CD4-positive, alpha-beta memory T cell (primary cell): Measurements from ENCODE around the gene HDAC5. TPM values are rescaled to one million over a fixed set of nuclear protein-coding genes. Genes with fewer than 3 reads are reported as not detected.
"Not testable (repeated sequence)": the region's sequence is repeated elsewhere in the genome, so short reads cannot be mapped to it uniquely, and the experiment has no call there.

Experiments used
- CTCF ChIA-PET: fragments of 350-600 bp; sonication (Branson Sonifier 250); formaldehyde crosslinking; loops from one replicate; lab custom pipeline; 2021; ENCODE audit warnings: inconsistent platforms; ENCODE audit not compliant: partially characterized antibody; lab: Charles Lee
- POLR2A ChIA-PET: fragments of 350-600 bp; sonication (Branson Sonifier 250); formaldehyde crosslinking; loops from one replicate; lab custom pipeline; 2021; ENCODE audit not compliant: partially characterized antibody; lab: Charles Lee
- DNase-seq, 5 donors: peaks; one replicate each; pipeline versions ENCODE4 v3.0.0 to v3.0.0-alpha.2; 2020 to 2022; ENCODE audit warnings: mixed read lengths in 1 of 5
- H3K27ac ChIP-seq: one replicate; pipeline ENCODE4 v1.7.0; 2013; ENCODE audit warnings: low read depth, low read length
- H3K27me3 ChIP-seq: 2 replicates; pipeline ENCODE4 v1.7.0; 2013; ENCODE audit warnings: mild to moderate bottlenecking, low read length, moderate library complexity; ENCODE audit not compliant: insufficient read depth
- H3K36me3 ChIP-seq: 2 replicates; pipeline ENCODE4 v1.7.0; 2013; ENCODE audit warnings: mild to moderate bottlenecking, low read length, moderate library complexity; ENCODE audit not compliant: insufficient read depth
- H3K4me1 ChIP-seq: 2 replicates; pipeline ENCODE4 v1.7.0; 2013; ENCODE audit warnings: mild to moderate bottlenecking, low read length, moderate library complexity; ENCODE audit not compliant: insufficient read depth
- H3K4me3 ChIP-seq, 2 donors: one replicate each; pipeline ENCODE4 v1.7.0; 2013; ENCODE audit warnings: low read length in 2 of 2, mild to moderate bottlenecking in 1 of 2
- H3K9me3 ChIP-seq, 2 donors: one replicate each; pipeline ENCODE4 v1.7.0; 2013; ENCODE audit warnings: low read length in 2 of 2, control low read depth in 1 of 2; ENCODE audit not compliant: control insufficient read depth in 1 of 2
- H3K27ac Mint-ChIP-seq, 7 donors: one replicate each; pipeline ENCODE4 v1.8.0; 2020 to 2021; ENCODE audit warnings: mixed read lengths in 7 of 7, mild to moderate bottlenecking in 6 of 7, inconsistent platforms in 3 of 7, moderate library complexity in 3 of 7
- H3K27me3 Mint-ChIP-seq, 2 donors: one replicate each; pipeline ENCODE4 v1.8.0; 2020 to 2021; ENCODE audit warnings: mixed read lengths in 2 of 2
- H3K36me3 Mint-ChIP-seq, 2 donors: one replicate each; pipeline ENCODE4 v1.8.0; 2020 to 2021; ENCODE audit warnings: mixed read lengths in 2 of 2, inconsistent platforms in 1 of 2, mild to moderate bottlenecking in 1 of 2
- H3K4me1 Mint-ChIP-seq, 4 donors: one replicate each; pipeline ENCODE4 v1.8.0; 2020 to 2021; ENCODE audit warnings: mixed read lengths in 4 of 4, mild to moderate bottlenecking in 1 of 4
- H3K4me3 Mint-ChIP-seq, 8 donors: one replicate each; pipeline ENCODE4 v1.8.0; 2020 to 2021; ENCODE audit warnings: mixed read lengths in 8 of 8, mild to moderate bottlenecking in 7 of 8, moderate library complexity in 6 of 8, inconsistent platforms in 3 of 8
- H3K9me3 Mint-ChIP-seq, 8 donors: one replicate each; pipeline ENCODE4 v1.8.0; 2020 to 2021; ENCODE audit warnings: mixed read lengths in 8 of 8, mild to moderate bottlenecking in 5 of 8, inconsistent platforms in 3 of 8, moderate library complexity in 1 of 8
- intact Hi-C: fragments of 100-400 bp; cut with micrococcal nuclease; formaldehyde crosslinking; loops from one replicate; pipeline ENCODE4 v1.15.1; 2023
- polyA plus RNA-seq, 2 donors: library from polyadenylated mRNA; unstranded; fragments of 300-500 nt; fragmentation: Illumina TruSeq; gene quantifications; one replicate each; pipeline ENCODE4 v1.2.3, GENCODE V29; 2021
- total RNA-seq, 2 experiments: library from RNA; stranded (reverse); gene quantifications; one replicate each; pipeline ENCODE4 v1.2.3, GENCODE V29; 2021

Gene HDAC5
- total and polyA plus RNA-seq, 4 experiments from 2014 or later, result 12.8 to 74.2 (median 52.8) TPM

GRCh38 chr17:44044071-44044470 is 79.4 kb downstream of the HDAC5 start:
- H3K27me3 Mint-ChIP-seq, result no peaks in the 10 kb centered on the region
- no peak overlapping the region for H3K4me3 Mint-ChIP-seq
- intact Hi-C loops, result no loop called here
- ChIA-PET POLR2A (interaction anchor here (0.6 kb wide), 1 partner anchor 14 kb away, joined by 3 read pairs; no protein-coding TSS in a partner anchor), CTCF (interaction anchor here (0.5 to 7.9 kb wide), 12 partner anchors 11 to 233 kb away, joined by 3 to 120 read pairs (median 3); partner anchors contain the start of genes MPP2, PPY and TMEM101)
- no peaks in the 10 kb centered on the region for H3K9me3 Mint-ChIP-seq
- Histone ChIP-seq H3K4me1 (peaks cover 8% of the 10 kb centered on the region), H3K9me3 (no peaks in the 10 kb centered on the region), H3K4me3 (no peak overlapping the region), H3K27me3 (no peaks in the 10 kb centered on the region), H3K36me3 (peaks cover 23% of the 10 kb centered on the region), H3K27ac (no peak overlapping the region)
- peak overlapping the region in 3 of 7 donors; percentile 18 to 35 (median 34) for H3K27ac Mint-ChIP-seq
- peaks cover 21 to 33% of the 10 kb centered on the region in 2 donors for H3K36me3 Mint-ChIP-seq
- DNase-seq, result no peak
- peaks cover 11 to 16% (median 13%) of the 10 kb centered on the region in 4 donors for H3K4me1 Mint-ChIP-seq

- intact Hi-C loops, result no loop called here
- H3K27ac Mint-ChIP-seq, result peak overlapping the region in 1 of 7 donors; percentile 90
- ChIA-PET POLR2A (interaction anchor here (0.6 kb wide), 1 partner anchor 15 kb away, joined by 3 read pairs; no protein-coding TSS in a partner anchor), CTCF (interaction anchor here (0.7 to 7.9 kb wide), 13 partner anchors 18 to 234 kb away, joined by 3 to 120 read pairs (median 3); partner anchors contain the start of genes CD300LG, MPP2, PPY and TMEM101)
- H3K27me3 ChIP-seq, result no peaks in the 10 kb centered on the region
- H3K4me1 Mint-ChIP-seq, result peaks cover 11 to 16% (median 12%) of the 10 kb centered on the region in 4 donors
- peaks cover 24 to 34% of the 10 kb centered on the region in 2 donors for H3K36me3 Mint-ChIP-seq
- no peak for DNase-seq
- no peak overlapping the region for H3K4me3 ChIP-seq
- H3K9me3 ChIP-seq, result no peaks in the 10 kb centered on the region
- H3K4me3 Mint-ChIP-seq, result no peak overlapping the region
- no peaks in the 10 kb centered on the region for H3K9me3 Mint-ChIP-seq
- no peaks in the 10 kb centered on the region for H3K27me3 Mint-ChIP-seq
- H3K36me3 ChIP-seq, result peaks cover 22% of the 10 kb centered on the region
- H3K27ac ChIP-seq, result no peak overlapping the region
- peaks cover 8% of the 10 kb centered on the region for H3K4me1 ChIP-seq
Measured at GRCh38 chr17:44043272-44043696, 80.2 kb downstream of the HDAC5 start.

- Histone ChIP-seq H3K4me1 (peaks cover 8% of the 10 kb centered on the region), H3K36me3 (peaks cover 36% of the 10 kb centered on the region), H3K4me3 (no peak overlapping the region), H3K27me3 (no peaks in the 10 kb centered on the region), H3K9me3 (no peaks in the 10 kb centered on the region), H3K27ac (no peak overlapping the region)
- Mint-ChIP-seq H3K27ac (peak overlapping the region in 4 of 7 donors; percentile 13 to 47 (median 31)), H3K4me1 (peaks cover 9 to 12% (median 11%) of the 10 kb centered on the region in 4 donors), H3K4me3 (peak overlapping the region in 1 of 8 donors; percentile 15), H3K9me3 (no peaks in the 10 kb centered on the region), H3K27me3 (no peaks in the 10 kb centered on the region), H3K36me3 (peaks cover 25 to 49% of the 10 kb centered on the region in 2 donors)
- DNase-seq, result no peak
- ChIA-PET CTCF (interaction anchor here (1.0 to 7.9 kb wide), 5 partner anchors 10 to 161 kb away, joined by 4 to 120 read pairs (median 6); partner anchors contain the start of gene PPY), POLR2A (no interaction called here)
- intact Hi-C loops, result no loop called here
Measured at GRCh38 chr17:44039829-44040635, 83.4 kb downstream of the HDAC5 start.

- Histone ChIP-seq H3K4me1 (peaks cover 14% of the 10 kb centered on the region), H3K27me3 (no peaks in the 10 kb centered on the region), H3K27ac (no peak overlapping the region), H3K4me3 (no peak overlapping the region), H3K9me3 (no peaks in the 10 kb centered on the region), H3K36me3 (peaks cover 32% of the 10 kb centered on the region)
- POLR2A ChIA-PET, result no interaction called here
- CTCF ChIA-PET, result interaction anchor here (5.5 to 7.9 kb wide), 2 partner anchors 94 to 160 kb away, joined by 33 to 120 read pairs; partner anchors contain the start of gene PPY
- no peak overlapping the region for H3K4me3 Mint-ChIP-seq
- peaks cover 29 to 48% of the 10 kb centered on the region in 2 donors for H3K36me3 Mint-ChIP-seq
- no peak for DNase-seq
- H3K27me3 Mint-ChIP-seq, result no peaks in the 10 kb centered on the region
- no peaks in the 10 kb centered on the region for H3K9me3 Mint-ChIP-seq
- no peak overlapping the region for H3K27ac Mint-ChIP-seq
- H3K4me1 Mint-ChIP-seq, result peaks cover 9 to 21% (median 17%) of the 10 kb centered on the region in 4 donors
- intact Hi-C loops, result no loop called here
Measured at GRCh38 chr17:44038604-44039011, 84.8 kb downstream of the HDAC5 start.

- H3K27me3 Mint-ChIP-seq, result no peaks in the 10 kb centered on the region
- H3K36me3 Mint-ChIP-seq, result peaks cover 34 to 51% of the 10 kb centered on the region in 2 donors
- intact Hi-C loops, result no loop called here
- H3K27ac Mint-ChIP-seq, result no peak overlapping the region
- H3K36me3 ChIP-seq, result peaks cover 32% of the 10 kb centered on the region
- H3K27ac ChIP-seq, result no peak overlapping the region
- no peak overlapping the region for H3K4me3 Mint-ChIP-seq
- DNase-seq, result no peak
- peaks cover 14% of the 10 kb centered on the region for H3K4me1 ChIP-seq
- no peaks in the 10 kb centered on the region for H3K9me3 ChIP-seq
- ChIA-PET CTCF (no interaction called here), POLR2A (no interaction called here)
- no peaks in the 10 kb centered on the region for H3K27me3 ChIP-seq
- H3K4me1 Mint-ChIP-seq, result peaks cover 10 to 23% (median 18%) of the 10 kb centered on the region in 4 donors
- H3K9me3 Mint-ChIP-seq, result no peaks in the 10 kb centered on the region
- no peak overlapping the region for H3K4me3 ChIP-seq
Measured at GRCh38 chr17:44037471-44037870, 86.0 kb downstream of the HDAC5 start.

- H3K4me3 ChIP-seq, CTCF ChIA-PET, H3K9me3 Mint-ChIP-seq, H3K27ac ChIP-seq, H3K27ac Mint-ChIP-seq, H3K4me1 ChIP-seq, intact Hi-C loops, POLR2A ChIA-PET, H3K27me3 ChIP-seq, H3K9me3 ChIP-seq, DNase-seq, H3K4me3 Mint-ChIP-seq, H3K27me3 Mint-ChIP-seq: not testable (repeated sequence)
- peaks cover 30 to 50% of the 10 kb centered on the region in 2 donors for H3K36me3 Mint-ChIP-seq
- H3K4me1 Mint-ChIP-seq, result peaks cover 1 to 11% (median 8%) of the 10 kb centered on the region in 4 donors
- peaks cover 27% of the 10 kb centered on the region for H3K36me3 ChIP-seq
Measured at GRCh38 chr17:44034688-44035087, 88.8 kb downstream of the HDAC5 start.

GRCh38 chr17:44033861-44034408 is 89.5 kb downstream of the HDAC5 start:
- H3K9me3 ChIP-seq, result no peaks in the 10 kb centered on the region
- no peak for DNase-seq

More at GRCh38 chr17:44033861-44034408, 89.5 kb downstream of the HDAC5 start:
- Histone ChIP-seq H3K4me1 (peaks cover 6% of the 10 kb centered on the region), H3K36me3 (peaks cover 24% of the 10 kb centered on the region), H3K27ac (no peak overlapping the region), H3K27me3 (no peaks in the 10 kb centered on the region), H3K4me3 (no peak overlapping the region)
- CTCF ChIA-PET, result interaction anchor here (0.6 to 1.5 kb wide), 2 partner anchors 10 to 90 kb away, joined by 3 to 6 read pairs; no protein-coding TSS in a partner anchor
- POLR2A ChIA-PET, result no interaction called here
- Mint-ChIP-seq H3K9me3 (no peaks in the 10 kb centered on the region), H3K27me3 (no peaks in the 10 kb centered on the region), H3K4me1 (peaks cover 5 to 14% (median 9%) of the 10 kb centered on the region in 4 donors), H3K4me3 (peak overlapping the region in 2 of 8 donors; percentile 11 to 23), H3K27ac (peak overlapping the region in 4 of 7 donors; percentile 54 to 91 (median 70)), H3K36me3 (peaks cover 32 to 52% of the 10 kb centered on the region in 2 donors)
- intact Hi-C loops, result no loop called here
